HG02938 (cell line): ENCODE measurements around the gene POMP.
"Not testable (repeated sequence)": the region's sequence is repeated elsewhere in the genome, so short reads cannot be mapped to it uniquely, and the experiment has no call there.

Experiments
- ATAC-seq: cut with Tn5 transposase; IDR thresholded peaks from one replicate; pipeline ENCODE4 v1.9.1; 2021; ENCODE audit warnings: mild to moderate bottlenecking, moderate library complexity; ENCODE audit not compliant: unreplicated experiment

The POMP gene

GRCh38 chr13:28693605-28694491 lies 34.9 kb downstream of the POMP start:
- not testable (repeated sequence) for ATAC-seq

- ATAC-seq, result no peak
Measured at GRCh38 chr13:28697441-28697840, 38.5 kb downstream of the POMP start.

- ATAC-seq, result no peak
Measured at GRCh38 chr13:28699246-28699645, 40.3 kb downstream of the POMP start.

- no peak for ATAC-seq
Measured at GRCh38 chr13:28704282-28704681, 45.4 kb downstream of the POMP start.

GRCh38 chr13:28704919-28705318 lies 46.0 kb downstream of the POMP start:
- ATAC-seq, result no peak

GRCh38 chr13:28705461-28706083 lies 46.6 kb downstream of the POMP start:
- no peak for ATAC-seq

- ATAC-seq, result peak; percentile 99
Measured at GRCh38 chr13:28707629-28708427, 48.9 kb downstream of the POMP start.

GRCh38 chr13:28710161-28710560 lies 51.2 kb downstream of the POMP start:
- no peak for ATAC-seq

GRCh38 chr13:28714651-28715050 lies 55.7 kb downstream of the POMP start:
- ATAC-seq, result no peak

GRCh38 chr13:28716511-28716910 lies 57.6 kb downstream of the POMP start:
- ATAC-seq, result no peak

- ATAC-seq, result no peak
Measured at GRCh38 chr13:28717170-28717569, 58.2 kb downstream of the POMP start.

GRCh38 chr13:28718196-28718542 lies 59.2 kb downstream of the POMP start:
- peak; percentile 2 for ATAC-seq

GRCh38 chr13:28718543-28719226 lies 59.8 kb downstream of the POMP start, which contains the start of gene SLC46A3:
TSS of gene SLC46A3 (minus strand) at chr13:28718970. CDS start at chr13:28717998, 972 bp downstream.
- peak; percentile 95 for ATAC-seq

GRCh38 chr13:28719227-28720055 lies 60.5 kb downstream of the POMP start:
- ATAC-seq, result no peak

- no peak for ATAC-seq
Measured at GRCh38 chr13:28723806-28724205, 64.9 kb downstream of the POMP start.

GRCh38 chr13:28725046-28725610 lies 66.2 kb downstream of the POMP start:
- no peak for ATAC-seq
